HG02642 (cell line): Measurements from ENCODE around the gene ABCB11.
"Not testable (repeated sequence)": the region's sequence is repeated elsewhere in the genome, so short reads cannot be mapped to it uniquely, and the experiment has no call there.

Source experiments
- ATAC-seq: cut with Tn5 transposase; IDR thresholded peaks from one replicate; pipeline ENCODE4 v1.9.1; 2021; ENCODE audit warnings: mild to moderate bottlenecking; ENCODE audit not compliant: unreplicated experiment, poor library complexity

ABCB11 gene

GRCh38 chr2:169031202-169031601 is at the start of gene ABCB11:
ABCB11 (minus strand) TSS chr2:169031324; CDS start chr2:169018125, 13,199 bp downstream.
- no peak for ATAC-seq

GRCh38 chr2:169080250-169081069 is 49.3 kb upstream of the ABCB11 start:
- ATAC-seq = peak; percentile 91

DNA sequence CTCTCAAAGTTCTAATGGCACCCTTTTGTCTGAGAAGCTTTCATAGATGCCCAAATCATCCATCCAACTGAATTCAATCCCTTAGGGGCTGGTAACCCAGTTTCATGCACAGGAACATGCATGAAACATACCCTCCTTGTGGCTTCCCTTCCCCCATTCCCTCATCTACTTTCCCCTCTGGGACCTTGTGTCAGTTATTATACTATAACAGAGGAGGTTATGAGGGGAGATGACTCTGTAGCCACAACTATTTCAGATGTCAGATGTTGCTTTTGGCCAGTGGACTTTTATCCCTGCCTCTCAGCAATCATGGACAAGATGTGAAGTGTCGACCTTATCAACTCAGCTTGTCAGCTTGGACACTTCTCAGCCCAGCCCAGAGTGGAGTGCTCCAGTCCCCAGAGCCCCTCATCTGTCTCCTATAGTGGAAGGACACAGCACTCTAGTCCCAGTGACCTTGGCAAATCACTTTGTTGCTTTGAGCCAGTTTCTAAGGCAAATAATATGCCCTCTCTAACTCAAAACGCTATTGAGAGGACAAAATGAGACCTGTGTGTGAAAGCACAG is 46.6 kb upstream of the ABCB11 start:
- no peak for ATAC-seq

DNA sequence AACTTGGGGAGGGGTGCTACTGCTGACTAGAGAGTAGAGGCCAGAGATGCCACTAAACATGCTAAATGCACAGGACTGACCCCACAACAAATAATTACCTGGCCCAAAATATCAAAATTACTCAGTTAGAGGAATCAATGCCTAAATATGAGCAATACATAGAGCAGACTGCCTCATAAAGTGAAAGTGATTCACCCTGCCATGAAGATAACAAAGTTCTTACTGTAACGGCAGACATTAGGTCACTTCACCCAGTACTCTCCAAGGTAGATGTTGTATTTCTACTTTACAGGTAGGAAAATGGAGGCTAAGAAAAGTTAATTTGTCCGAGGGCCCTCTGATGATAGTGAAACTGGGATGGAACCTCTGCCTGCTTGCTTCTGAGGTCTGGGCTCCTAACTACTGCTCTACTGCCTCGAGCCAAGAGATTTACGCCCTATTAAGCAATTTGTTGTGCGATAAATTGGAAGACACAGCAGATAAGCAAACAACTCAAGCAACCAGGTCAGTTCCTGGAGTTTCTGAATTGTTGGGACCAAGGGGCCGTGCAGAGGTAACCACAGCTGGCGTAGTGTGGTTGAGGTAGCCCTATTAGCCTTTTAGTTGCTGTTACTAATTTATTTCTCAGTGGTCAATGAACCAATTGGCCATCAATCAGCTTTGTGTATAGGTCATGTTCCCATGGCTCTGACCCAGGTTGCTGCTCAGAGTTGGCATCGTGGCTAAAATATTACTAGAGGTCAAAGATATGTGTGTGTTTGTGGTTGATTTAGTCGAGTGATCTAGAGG is 43.0 kb upstream of the ABCB11 start:
- no peak for ATAC-seq

DNA sequence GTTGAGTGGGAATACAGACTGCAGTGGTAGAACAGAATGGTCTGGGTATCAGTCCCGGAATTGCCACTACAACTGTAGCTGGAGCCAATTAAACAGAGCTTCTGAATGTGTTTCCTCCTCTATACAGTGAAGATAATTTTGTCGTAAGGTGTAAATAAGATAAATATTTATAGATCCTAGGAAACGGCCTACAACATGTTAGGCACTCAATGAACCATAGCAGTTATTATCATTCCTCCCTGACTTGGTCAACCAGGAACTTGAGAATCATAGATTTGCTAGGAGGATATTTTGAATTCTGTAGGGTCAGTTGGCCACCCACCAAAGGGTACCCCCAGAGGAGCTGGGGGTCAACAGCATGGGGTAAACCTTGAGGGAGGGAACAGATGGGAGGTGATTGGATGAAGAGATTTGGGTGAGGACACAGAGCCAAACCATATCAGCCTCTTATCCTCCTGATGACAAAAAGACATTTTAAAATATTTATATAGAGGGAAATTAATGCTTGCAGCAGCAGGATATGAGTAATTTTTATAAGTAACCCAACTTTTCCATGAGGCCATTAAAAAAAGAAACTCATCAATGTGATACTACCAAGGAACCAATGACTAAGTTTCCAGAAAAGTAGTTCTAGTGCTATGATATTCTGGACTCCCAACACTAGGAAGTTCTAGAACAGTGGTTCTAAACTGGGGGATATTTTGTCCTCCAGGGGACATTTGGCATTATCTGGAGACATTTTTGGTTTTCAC is 42.3 kb upstream of the ABCB11 start:
- no peak for ATAC-seq

GRCh38 chr2:169072163-169072925 is 41.2 kb upstream of the ABCB11 start:
- peak; percentile 44 for ATAC-seq

- ATAC-seq = no peak
Observed at GRCh38 chr2:169071455-169071854, 40.3 kb upstream of the ABCB11 start.

GRCh38 chr2:169069833-169070232 is 38.7 kb upstream of the ABCB11 start:
- ATAC-seq = no peak

- ATAC-seq = no peak
Observed at GRCh38 chr2:169069341-169069740, 38.2 kb upstream of the ABCB11 start, which contains the start of gene DHRS9. DHRS9 (plus strand) TSS chr2:169069563; CDS start chr2:169081582, 12,019 bp downstream.

DNA sequence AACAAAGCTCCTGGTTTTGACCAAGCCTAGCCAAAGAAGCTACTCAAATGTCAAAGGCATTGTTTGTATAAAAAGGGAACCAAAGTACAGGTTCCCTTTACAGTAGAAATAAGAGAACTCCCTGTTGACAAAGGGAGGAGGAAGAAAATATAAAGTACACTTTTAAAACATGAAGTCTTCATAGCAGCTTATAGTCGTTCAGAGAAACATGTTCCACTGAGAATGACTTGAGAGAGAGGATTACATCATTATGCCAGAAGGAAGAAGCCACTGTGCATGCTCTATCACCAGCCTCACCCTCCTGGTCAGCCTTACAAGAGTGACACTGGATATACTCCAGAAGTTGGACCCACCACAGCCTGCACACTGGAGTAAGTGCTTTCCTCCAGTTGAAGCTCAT is 35.8 kb upstream of the ABCB11 start:
- no peak for ATAC-seq

DNA sequence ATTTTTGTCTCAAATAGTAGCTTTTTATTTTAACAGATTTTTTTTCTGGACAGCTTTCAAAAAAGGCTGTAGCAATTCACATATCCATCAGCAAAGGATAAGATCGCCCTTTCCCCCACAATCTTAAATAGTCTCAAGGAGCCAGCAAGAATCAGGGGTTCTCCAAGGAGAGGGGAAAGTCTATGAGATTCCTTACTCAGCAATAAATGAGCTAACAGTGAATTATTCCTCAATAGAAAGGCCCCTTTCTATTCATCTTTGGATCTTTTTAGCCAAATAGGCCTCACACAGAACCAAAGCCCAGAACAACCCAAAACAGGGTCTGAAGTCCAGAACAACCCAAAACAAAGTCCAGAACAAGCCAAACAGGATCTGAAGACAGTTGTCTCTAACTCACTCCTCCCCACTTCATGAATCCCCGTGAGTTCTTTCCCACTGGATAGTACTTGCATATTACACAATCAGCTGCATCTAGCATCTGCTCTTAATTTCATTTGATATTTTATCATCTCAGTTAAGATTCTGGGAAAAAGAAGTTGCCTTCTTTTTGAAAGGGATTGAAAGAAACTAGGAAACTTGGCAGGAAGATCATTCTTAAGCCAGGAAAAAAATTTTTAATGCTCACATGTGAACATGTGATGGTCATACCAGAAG is 34.9 kb upstream of the ABCB11 start:
- ATAC-seq = no peak

DNA sequence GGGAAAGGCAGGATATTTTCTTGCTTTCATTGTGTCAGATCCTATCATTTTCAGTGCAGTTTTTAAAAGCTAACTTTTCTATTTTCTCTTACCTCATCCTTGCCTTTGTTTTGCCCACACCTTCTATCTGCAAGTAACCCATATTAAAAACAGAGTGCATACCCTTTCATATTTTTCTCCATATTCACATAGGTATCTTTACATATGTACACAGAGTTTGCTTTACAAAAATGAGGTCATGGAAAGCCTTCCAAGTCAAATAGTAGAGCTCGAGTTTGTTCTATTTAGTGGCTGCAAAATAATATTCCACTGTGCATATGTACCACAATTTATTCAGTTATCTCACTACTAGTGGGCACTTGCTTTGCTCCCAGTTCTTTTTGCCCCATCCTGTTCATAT is 34.3 kb upstream of the ABCB11 start:
- no peak for ATAC-seq

DNA sequence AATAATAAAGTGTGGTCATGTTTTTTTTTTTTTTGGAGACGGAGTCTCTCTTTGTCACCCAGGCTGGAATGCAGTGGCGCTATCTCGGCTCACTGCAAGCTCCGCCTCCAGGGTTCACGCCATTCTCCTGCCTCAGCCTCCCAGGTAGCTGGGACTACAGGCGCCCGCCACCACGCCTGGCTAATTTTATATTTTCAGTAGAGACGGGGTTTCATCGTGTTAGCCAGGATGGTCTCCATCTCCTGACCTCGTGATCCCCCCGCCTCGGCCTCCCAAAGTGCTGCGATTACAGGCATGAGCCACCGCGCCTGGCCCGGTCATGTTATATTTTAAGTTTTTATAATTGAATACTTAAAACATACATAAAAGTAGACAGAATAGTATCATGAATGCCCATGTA is 33.1 kb upstream of the ABCB11 start:
- ATAC-seq = not testable (repeated sequence)

DNA sequence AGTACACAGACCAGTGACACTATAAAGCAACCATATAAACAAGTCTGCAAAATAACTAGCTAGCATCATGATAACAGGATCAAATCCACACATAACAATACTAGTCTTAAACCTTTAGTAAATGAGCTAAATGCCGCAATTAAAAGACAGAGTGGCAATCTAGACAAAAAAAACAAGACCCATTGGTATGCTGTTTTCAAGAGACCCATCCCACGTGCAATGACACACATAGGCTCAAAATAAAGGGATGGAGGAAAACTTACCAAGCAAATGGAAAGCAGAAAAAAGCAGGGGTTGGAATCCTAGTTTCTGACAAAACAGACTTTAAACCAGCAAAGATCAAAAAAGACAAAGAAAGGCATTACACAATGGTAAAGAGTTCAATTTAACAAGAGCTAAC is 23.5 kb upstream of the ABCB11 start:
- not testable (repeated sequence) for ATAC-seq

- no peak for ATAC-seq
Observed at GRCh38 chr2:169050476-169051240, 19.5 kb upstream of the ABCB11 start.

GRCh38 chr2:169049142-169049541 is 18.0 kb upstream of the ABCB11 start:
- ATAC-seq = no peak

DNA sequence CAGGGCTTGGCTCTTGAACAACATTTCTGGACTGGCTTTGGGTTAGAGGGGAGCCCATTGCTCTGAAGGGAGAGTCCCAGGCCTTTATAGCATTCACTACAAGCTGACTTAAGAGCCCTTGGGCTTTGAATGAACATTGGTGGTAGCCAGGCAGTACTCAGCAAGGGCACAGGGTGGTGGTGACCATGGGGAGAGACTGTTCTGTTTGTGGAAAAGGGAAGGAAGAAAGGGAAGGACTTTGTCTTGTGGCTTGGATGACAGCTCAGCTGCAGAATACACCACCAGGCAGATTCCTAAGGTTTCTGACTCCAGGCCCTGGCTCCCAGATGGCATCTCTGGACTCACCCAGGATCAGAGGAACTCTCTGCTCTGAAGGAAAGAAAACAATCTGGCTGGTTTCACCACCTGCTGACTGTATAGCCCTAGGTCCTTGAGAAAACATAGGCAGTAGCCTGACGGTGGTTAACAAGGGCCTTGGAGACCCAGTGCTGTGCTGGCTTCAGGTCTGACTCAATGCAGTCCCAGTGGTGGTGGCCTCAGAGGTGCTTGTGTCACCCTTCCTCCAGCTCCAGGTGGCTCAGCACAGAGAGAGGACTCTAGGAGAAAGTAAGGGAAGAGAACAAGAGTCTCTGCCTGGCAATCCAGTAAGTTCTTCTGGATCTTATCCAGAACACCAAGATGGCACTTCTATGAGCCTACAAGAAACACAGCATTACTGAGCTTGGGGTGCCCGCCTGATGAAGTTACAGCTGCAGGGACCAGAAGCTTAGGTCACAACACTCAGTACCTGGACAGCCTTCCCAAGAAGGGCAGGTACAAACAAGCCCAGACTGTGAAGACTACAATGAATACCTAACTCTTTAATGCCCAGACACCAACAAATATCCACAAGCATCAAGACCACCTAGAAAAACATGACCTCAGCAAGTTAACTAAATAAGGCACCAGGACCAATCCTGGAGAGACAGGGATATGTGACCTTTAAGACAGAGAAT is 16.4 kb upstream of the ABCB11 start:
- ATAC-seq = no peak
